Cortex of kidney (tissue), 1 donor: Measurements from ENCODE around the gene ZNF436.

Experiments
- DNase-seq: peaks from one replicate; lab custom pipeline; 2025; lab: John Stamatoyannopoulos, UW

Gene ZNF436

GRCh38 chr1:23366598-23366997 is 3.0 kb downstream of the ZNF436 start:
- DNase-seq = no peak

GRCh38 chr1:23366146-23366545 is 3.5 kb downstream of the ZNF436 start:
- no peak for DNase-seq

- DNase-seq = no peak
Measured at GRCh38 chr1:23362218-23362713, 7.4 kb downstream of the ZNF436 start.

- no peak for DNase-seq
Measured at GRCh38 chr1:23358310-23358875, 11.2 kb downstream of the ZNF436 start.

- no peak for DNase-seq
Measured at GRCh38 chr1:23357138-23357908, 12.3 kb downstream of the ZNF436 start.

- DNase-seq = no peak
Measured at GRCh38 chr1:23356471-23357137, 13.0 kb downstream of the ZNF436 start.

GRCh38 chr1:23354245-23354644 is 15.4 kb downstream of the ZNF436 start:
- no peak for DNase-seq

- no peak for DNase-seq
Measured at GRCh38 chr1:23352096-23352695, 17.4 kb downstream of the ZNF436 start.

GRCh38 chr1:23345920-23346319 is 23.7 kb downstream of the ZNF436 start:
- no peak for DNase-seq

GRCh38 chr1:23344987-23345472 is 24.6 kb downstream of the ZNF436 start:
- DNase-seq = no peak

GRCh38 chr1:23344111-23344986 is 25.3 kb downstream of the ZNF436 start, which contains the start of gene HNRNPR:
Gene HNRNPR, minus strand, starts transcription at chr1:23344284. Its CDS starts 3,276 bp downstream, at chr1:23341008.
- peak; percentile 71 for DNase-seq

- DNase-seq = no peak
Measured at GRCh38 chr1:23343221-23344110, 26.2 kb downstream of the ZNF436 start.

- no peak for DNase-seq
Measured at GRCh38 chr1:23341931-23342692, 27.5 kb downstream of the ZNF436 start.

GRCh38 chr1:23339632-23340031 is 30.0 kb downstream of the ZNF436 start:
- DNase-seq = no peak

GRCh38 chr1:23337869-23338268 is 31.8 kb downstream of the ZNF436 start:
- no peak for DNase-seq

GRCh38 chr1:23331713-23332112 is 37.9 kb downstream of the ZNF436 start:
- no peak for DNase-seq

- DNase-seq = no peak
Measured at GRCh38 chr1:23330846-23331245, 38.8 kb downstream of the ZNF436 start.

- no peak for DNase-seq
Measured at GRCh38 chr1:23325393-23325792, 44.2 kb downstream of the ZNF436 start.

- DNase-seq = no peak
Measured at GRCh38 chr1:23322770-23323169, 46.9 kb downstream of the ZNF436 start.
